ENCODE measurements around the gene ST8SIA1.

Gene ST8SIA1

DNA sequence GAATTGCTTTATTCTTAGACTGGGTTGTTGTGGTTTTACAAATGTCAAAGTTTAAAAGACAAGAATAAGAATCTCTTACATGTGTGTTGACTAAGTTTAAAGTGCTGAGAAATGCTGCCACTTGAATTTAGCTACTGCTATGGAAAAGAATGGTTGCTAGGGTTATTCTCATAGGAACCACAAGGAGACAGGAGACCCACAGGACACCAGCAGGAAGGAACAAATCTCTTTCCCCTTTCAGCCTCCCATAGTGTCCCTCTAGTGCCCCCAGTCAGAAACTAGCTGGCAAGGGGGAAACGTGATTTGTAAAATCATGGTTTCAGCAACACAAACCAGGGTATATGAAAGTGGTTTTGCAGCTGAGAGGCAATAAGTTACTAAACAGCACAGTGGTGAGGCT, 102.7 kb downstream of the ST8SIA1 start:
- DNase-seq, result no peak

DNA sequence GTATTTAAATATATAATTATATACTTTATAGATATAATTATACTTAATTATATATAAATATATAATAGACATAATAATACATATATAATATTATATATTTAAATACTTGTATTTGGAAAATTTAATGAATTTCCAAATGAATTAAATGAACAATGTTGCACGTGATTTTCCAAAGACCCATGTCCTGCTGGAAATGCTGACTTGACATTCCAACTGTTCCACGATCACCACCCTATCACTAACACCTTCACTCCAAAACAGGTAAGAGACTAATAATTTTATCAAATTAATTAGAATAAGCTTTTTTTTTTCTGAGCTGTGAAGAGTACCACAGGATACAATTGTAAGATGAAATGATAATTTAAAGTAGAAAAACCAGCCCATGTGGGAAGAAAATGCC, 103.4 kb downstream of the ST8SIA1 start:
- DNase-seq, result no peak

- DNase-seq, result no peak
Measured at GRCh38 chr12:22230280-22230794, 104.2 kb downstream of the ST8SIA1 start.

- DNase-seq, result no peak
Measured at GRCh38 chr12:22229652-22230279, 104.7 kb downstream of the ST8SIA1 start.

GRCh38 chr12:22228022-22228875, 106.3 kb downstream of the ST8SIA1 start:
- DNase-seq, result no peak

GRCh38 chr12:22223356-22223755, 111.2 kb downstream of the ST8SIA1 start:
- no peak for DNase-seq

- no peak for DNase-seq
Measured at GRCh38 chr12:22217556-22217955, 117.0 kb downstream of the ST8SIA1 start.

GRCh38 chr12:22215467-22216253, 118.8 kb downstream of the ST8SIA1 start:
- DNase-seq, result no peak

DNA sequence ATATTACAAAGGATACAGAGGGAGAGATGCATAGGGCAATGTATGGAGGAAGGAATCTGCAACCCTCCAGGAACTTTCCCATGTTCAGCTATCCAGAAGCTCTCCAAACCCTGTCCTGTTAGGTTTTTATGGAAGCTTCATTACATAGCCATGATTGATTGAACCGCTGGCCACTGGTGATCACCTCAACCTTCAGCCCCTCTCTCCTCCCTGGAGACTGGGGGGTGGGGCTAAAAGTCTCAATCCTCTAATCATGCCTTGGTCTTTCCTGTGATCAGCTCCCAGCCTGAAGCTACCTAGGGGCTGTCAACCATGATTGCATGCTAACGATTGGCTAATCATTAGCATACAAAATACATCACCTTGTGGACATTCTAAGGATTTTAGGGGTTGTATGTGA, 123.4 kb downstream of the ST8SIA1 start:
- DNase-seq, result no peak

DNA sequence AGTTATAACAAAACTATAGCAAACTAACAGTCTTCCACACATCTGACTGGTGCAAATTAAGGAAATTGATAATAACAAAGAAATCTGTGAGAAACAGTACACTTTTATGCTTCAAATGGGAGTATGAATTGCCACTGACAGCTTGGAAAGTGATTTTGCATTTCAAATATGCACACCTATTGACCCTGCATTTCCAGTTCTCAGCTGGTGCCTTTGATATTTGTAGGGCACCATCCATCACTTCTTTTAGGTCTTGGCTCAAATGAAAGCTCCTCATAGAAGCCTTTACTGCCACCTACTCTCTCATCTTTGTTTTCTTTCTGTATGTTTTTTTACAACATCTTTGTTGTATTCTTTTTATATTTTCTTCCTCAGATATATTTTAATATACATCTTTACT, 125.1 kb downstream of the ST8SIA1 start:
- DNase-seq, result peak; percentile 57

DNA sequence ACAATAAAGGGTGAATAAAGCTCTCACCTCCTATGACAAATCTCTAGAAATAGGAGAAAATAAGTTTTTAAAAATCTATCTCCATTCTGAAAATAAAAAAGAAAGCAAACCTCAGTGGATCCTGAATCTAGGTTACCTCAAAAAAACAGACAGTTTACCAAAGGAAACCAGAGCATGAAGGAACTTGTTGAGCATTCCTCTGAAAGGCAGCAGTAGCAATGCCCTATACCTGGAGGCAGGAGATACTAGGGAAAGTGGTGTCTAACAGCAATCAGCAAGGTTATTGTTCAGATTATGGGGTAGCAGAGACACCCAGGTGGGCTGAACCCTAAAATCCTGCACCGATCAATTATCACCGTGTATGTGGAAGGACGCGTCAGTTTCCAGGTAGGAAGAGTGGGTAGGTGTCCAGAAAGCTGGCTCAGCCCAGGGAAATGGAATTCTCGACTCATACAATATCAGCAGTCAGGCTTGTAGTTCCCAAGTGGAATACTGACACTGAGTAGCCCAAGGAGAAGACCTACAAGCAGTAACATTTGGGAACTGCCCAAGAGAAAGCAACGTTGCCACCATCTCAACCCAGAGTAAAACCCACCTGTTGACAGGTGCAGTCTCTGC, 128.3 kb downstream of the ST8SIA1 start:
- no peak for DNase-seq

DNA sequence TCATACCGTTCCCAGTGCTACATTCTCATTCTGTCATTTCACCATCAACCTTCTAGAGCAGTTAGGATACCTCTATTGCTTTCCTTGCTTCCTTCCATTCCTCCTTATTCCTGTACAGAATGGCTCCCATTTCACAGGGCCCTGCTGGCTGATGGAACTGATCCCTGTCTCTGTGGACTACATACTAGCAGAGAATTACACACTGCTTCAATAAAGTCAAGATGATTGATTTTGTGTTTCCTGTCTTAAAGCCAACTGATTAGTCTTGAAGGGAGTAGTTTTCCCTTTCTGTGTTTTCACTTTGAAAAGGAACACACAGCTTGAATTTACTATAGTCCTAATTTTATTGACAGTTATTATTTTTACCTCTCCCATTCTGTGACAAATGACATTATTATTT, 130.1 kb downstream of the ST8SIA1 start:
- no peak for DNase-seq

- DNase-seq, result no peak
Measured at GRCh38 chr12:22202847-22203246, 131.7 kb downstream of the ST8SIA1 start.

DNA sequence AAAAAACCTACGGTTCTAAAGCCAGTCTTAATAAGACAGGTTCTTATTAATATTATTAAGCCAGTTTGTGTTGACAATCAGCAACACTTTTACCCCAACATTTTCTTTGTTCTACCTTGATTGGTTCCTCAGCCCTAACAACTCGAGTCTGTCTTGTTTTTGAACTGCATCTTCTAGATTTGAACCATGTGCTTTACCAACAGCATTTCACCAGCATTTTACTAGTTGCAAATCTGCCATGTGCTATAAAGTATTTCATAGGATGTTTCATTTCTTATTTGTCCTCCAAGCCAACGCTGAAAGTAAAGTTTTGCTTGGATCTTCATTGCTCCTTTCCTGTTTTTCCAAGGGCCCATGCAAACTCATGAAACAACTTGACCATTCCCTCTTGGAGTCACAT, 133.4 kb downstream of the ST8SIA1 start:
- no peak for DNase-seq

DNA sequence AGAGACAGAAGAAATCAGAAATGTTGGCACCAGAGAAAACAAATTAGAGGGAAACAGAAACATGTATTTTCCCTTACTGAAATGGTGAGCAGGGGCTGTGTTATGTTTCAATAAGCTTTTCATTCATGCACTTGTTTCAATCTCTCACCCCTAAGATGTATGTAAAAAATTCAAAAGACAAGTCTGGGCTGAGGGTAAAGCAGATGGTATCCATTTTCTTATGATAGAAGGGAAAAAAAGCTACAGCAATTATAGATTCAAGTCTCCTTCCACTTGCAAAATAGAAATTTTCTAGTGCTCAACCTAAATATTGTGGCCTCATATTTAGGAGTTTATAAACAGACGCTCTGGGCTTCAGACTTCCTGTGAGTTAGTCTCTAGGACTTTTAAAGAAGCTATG, 138.3 kb downstream of the ST8SIA1 start:
- no peak for DNase-seq

DNA sequence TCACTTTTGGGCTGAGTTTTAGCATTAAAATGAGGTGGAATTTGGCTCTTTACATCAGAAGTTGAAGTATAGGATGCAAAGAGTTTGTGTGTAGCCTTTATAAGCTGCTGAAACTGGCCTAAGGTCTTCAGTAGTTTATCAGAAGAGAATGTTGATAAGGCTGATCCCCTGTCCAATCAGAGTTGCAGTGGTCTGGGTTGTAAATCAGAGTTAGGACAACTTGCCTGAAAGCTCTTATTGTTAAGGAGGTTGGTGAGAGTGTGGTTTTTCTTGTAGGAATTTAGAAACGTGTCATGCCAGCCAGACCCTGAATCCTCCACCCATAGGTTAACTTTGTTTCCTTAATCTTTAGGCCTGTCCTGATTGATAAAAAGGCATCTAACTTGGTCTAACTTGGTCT, 143.5 kb downstream of the ST8SIA1 start:
- DNase-seq, result no peak

GRCh38 chr12:22188431-22188830, 146.1 kb downstream of the ST8SIA1 start:
- no peak for DNase-seq

DNA sequence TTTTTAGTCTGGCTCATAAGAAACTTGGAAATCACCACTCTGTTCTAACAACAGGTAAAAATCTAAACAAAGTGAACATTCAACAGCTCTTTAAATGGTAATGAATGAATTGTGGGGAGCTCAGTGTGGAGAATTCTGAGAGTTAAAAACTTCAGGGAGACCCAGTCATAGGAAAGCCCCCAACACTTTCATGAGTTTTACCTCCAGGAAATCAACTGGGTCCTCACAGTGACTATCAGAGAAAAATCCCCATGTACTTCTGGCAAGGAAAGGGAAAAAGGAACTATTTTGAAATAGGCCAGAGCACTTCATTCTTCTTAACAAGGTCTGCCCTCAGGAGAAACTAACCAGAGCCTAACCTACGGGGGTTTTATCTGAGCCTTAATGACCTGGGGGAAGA, 153.8 kb downstream of the ST8SIA1 start:
- no peak for DNase-seq

DNA sequence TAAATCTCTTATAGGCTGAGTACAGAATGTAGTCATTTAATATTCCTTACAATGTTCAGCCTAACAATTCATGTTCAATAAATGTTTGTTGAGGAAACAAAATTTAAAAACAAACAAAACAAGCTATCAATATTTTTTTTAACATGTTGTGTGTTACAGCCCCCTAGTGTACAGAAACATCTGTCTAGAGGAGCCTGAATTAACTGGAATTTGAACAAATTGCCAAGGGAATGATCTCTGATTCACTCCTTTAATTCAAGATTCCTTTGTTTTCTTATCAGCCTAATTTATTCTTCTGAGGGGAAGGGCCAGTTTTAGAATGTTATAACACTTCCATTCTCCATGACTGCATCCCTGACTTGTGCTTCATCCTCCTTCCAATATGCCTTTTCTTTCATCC, 161.3 kb downstream of the ST8SIA1 start:
- DNase-seq, result no peak

- DNase-seq, result no peak
Measured at GRCh38 chr12:22172501-22172900, 162.0 kb downstream of the ST8SIA1 start.

- DNase-seq, result peak; percentile 10
Measured at GRCh38 chr12:22169376-22169775, 165.1 kb downstream of the ST8SIA1 start.

DNA sequence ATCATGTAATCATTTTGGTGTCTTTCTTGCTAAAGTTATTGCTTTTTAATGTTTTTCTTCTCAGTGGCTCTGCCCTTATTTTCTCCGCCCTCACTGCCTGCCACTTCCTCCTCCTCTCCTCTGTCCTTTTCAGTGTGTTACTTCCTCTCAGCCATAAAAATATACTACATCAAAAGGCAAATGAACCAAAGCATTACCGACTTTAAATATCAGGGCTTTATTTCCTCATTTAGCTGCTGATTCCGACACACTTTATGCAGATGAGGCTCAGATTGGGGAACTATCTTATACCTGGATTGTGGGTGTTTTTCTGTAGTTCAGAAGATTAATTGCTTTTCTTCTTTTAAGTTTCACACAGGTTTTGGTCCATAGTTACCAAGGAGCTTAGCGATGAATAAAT, 170.4 kb downstream of the ST8SIA1 start:
- DNase-seq, result no peak

GRCh38 chr12:22163594-22163993, 170.9 kb downstream of the ST8SIA1 start:
- no peak for DNase-seq

Measured in NCI-H526 treated with DMSO at 0.1 percent for 48 hours (cell line).